GM23338 (cell line): ENCODE data around the gene AGPAT4. TPM values are rescaled to one million over a fixed set of nuclear protein-coding genes. Genes with fewer than 3 reads are reported as not detected.

Experiments used
- ATAC-seq: fragments of 200-7000 bp; cut with Tn5 transposase; 3 replicates; pipeline ENCODE4 v1.9.1; 2020
- DNase-seq: peaks from one replicate; pipeline ENCODE4 v3.0.0-alpha.2; 2015; ENCODE audit warnings: low spot score
- H2AFZ ChIP-seq: fragments of 200-600 bp; sonication (generic); 2 replicates; pipeline ENCODE4 v1.8.0; 2016; ENCODE audit warnings: antibody characterized with exemption, mild to moderate bottlenecking, moderate library complexity
- H3F3A ChIP-seq: fragments of 200-600 bp; sonication (generic); replicated peaks from 2 replicates; pipeline ENCODE4 v1.8.0; 2017; ENCODE audit warnings: antibody characterized with exemption, mixed run types, low read depth
- H3K27ac ChIP-seq: fragments of 200-600 bp; sonication (generic); 2 replicates; pipeline ENCODE4 v1.6.1; 2016; ENCODE audit warnings: low read depth
- H3K27me3 ChIP-seq: fragments of 200-600 bp; sonication (generic); 2 replicates; pipeline ENCODE4 v1.8.0; 2016; ENCODE audit warnings: mild to moderate bottlenecking, mixed run types, moderate library complexity; ENCODE audit not compliant: insufficient read depth
- H3K36me3 ChIP-seq: fragments of 200-600 bp; sonication (generic); 2 replicates; pipeline ENCODE4 v1.8.0; 2016; ENCODE audit warnings: mild to moderate bottlenecking; ENCODE audit not compliant: insufficient read depth
- H3K4me1 ChIP-seq: fragments of 200-600 bp; sonication (generic); 2 replicates; pipeline ENCODE4 v1.8.0; 2016; ENCODE audit warnings: mild to moderate bottlenecking, moderate library complexity; ENCODE audit not compliant: insufficient read depth
- H3K4me2 ChIP-seq: fragments of 200-600 bp; sonication (generic); 2 replicates; pipeline ENCODE4 v1.7.1; 2017; ENCODE audit warnings: mixed run types
- H3K4me3 ChIP-seq: fragments of 200-600 bp; sonication (generic); 2 replicates; pipeline ENCODE4 v1.6.1; 2016; ENCODE audit warnings: mixed run types
- H3K79me2 ChIP-seq: fragments of 200-600 bp; sonication (generic); replicated peaks from 2 replicates; pipeline ENCODE4 v1.8.0; 2017; ENCODE audit warnings: mild to moderate bottlenecking; ENCODE audit not compliant: insufficient read depth
- H3K9me2 ChIP-seq: fragments of 200-600 bp; sonication (generic); 2 replicates; pipeline ENCODE4 v1.8.0; 2017; ENCODE audit not compliant: insufficient read depth
- H4K20me1 ChIP-seq: fragments of 200-600 bp; sonication (generic); replicated peaks from 2 replicates; pipeline ENCODE4 v1.8.0; 2017; ENCODE audit warnings: mild to moderate bottlenecking; ENCODE audit not compliant: insufficient read depth
- H3K27ac Mint-ChIP-seq: 2 replicates; pipeline ENCODE4 v1.8.0; 2020; ENCODE audit warnings: inconsistent platforms, mild to moderate bottlenecking, moderate library complexity, mixed read lengths
- H3K27me3 Mint-ChIP-seq: 3 replicates; pipeline ENCODE4 v1.8.0; 2022; ENCODE audit warnings: low read depth, mild to moderate bottlenecking, moderate library complexity, mixed read lengths, inconsistent platforms; ENCODE audit not compliant: insufficient read depth, poor library complexity
- H3K36me3 Mint-ChIP-seq: 3 replicates; pipeline ENCODE4 v1.8.0; 2021; ENCODE audit warnings: low read depth, mild to moderate bottlenecking, inconsistent platforms, moderate library complexity, mixed read lengths
- H3K4me1 Mint-ChIP-seq: 3 replicates; pipeline ENCODE4 v1.8.0; 2020; ENCODE audit warnings: mild to moderate bottlenecking, inconsistent platforms, mixed read lengths
- H3K4me3 Mint-ChIP-seq: 3 replicates; pipeline ENCODE4 v1.8.0; 2021; ENCODE audit warnings: moderate library complexity, mild to moderate bottlenecking, inconsistent platforms, mixed read lengths
- H3K9me3 Mint-ChIP-seq: 3 replicates; pipeline ENCODE4 v1.8.0; 2020; ENCODE audit warnings: moderate library complexity, mild to moderate bottlenecking, inconsistent platforms, mixed read lengths
- CREB1 ChIP-seq: fragments of 250-450 bp; sonication (Bioruptor Pico); IDR thresholded peaks from 2 replicates; pipeline ENCODE4 v1.5.0; 2020; ENCODE audit warnings: low read depth, mild to moderate bottlenecking, moderate library complexity
- CTCF ChIP-seq, 2 experiments: fragments of 200-600 bp in 1 of 2; sonication (generic) in 1 of 2; conservative IDR thresholded peaks; 2 replicates each; pipeline versions ENCODE4 v1.5.1 to v1.6.1; 2016 to 2017; ENCODE audit warnings: antibody characterized with exemption in 2 of 2, low read depth in 2 of 2, mild to moderate bottlenecking in 2 of 2, moderate library complexity in 1 of 2
- ETS1 ChIP-seq: IDR thresholded peaks from 2 replicates; pipeline ENCODE4 v1.6.1; 2016; ENCODE audit warnings: antibody characterized with exemption
- EZH2phosphoT487 ChIP-seq: fragments of 200-600 bp; sonication (generic); IDR thresholded peaks from one replicate; pipeline ENCODE4 v1.8.1; 2018; ENCODE audit warnings: antibody characterized with exemption; ENCODE audit not compliant: unreplicated experiment
- POLR2AphosphoS5 ChIP-seq: IDR thresholded peaks from 2 replicates; pipeline ENCODE4 v1.6.1; 2016; ENCODE audit warnings: antibody characterized with exemption, low read depth
- REST ChIP-seq: IDR thresholded peaks from one replicate; pipeline ENCODE4 v1.6.1; 2018; ENCODE audit warnings: antibody characterized with exemption; ENCODE audit not compliant: unreplicated experiment
- ZNF114 ChIP-seq: fragments of 250-450 bp; sonication (Bioruptor Pico); IDR thresholded peaks from 2 replicates; pipeline ENCODE4 v1.5.0; 2020; ENCODE audit warnings: mild to moderate bottlenecking, moderate library complexity
- ZNF462 ChIP-seq: fragments of 250-450 bp; sonication (Bioruptor Pico); IDR thresholded peaks from 2 replicates; pipeline ENCODE4 v1.5.0; 2020; ENCODE audit warnings: mild to moderate bottlenecking, moderate library complexity
- polyA plus RNA-seq: library from polyadenylated mRNA; unstranded; fragments of >200 nt; fragmentation: Nextera tagmentation; extraction: Ambion mirVana; gene quantifications from 2 replicates; pipeline ENCODE4 v1.2.1, GENCODE V29; 2016
- total RNA-seq: library from RNA; depleted of rRNA; stranded (reverse); fragments of >200 nt; shearing (Covaris generic); gene quantifications from 2 replicates; pipeline ENCODE4 v1.2.3, GENCODE V29; 2014

AGPAT4 gene
- total and polyA plus RNA-seq, 2 experiments from 2014 or later: 8.9 to 19.3 TPM

GRCh38 chr6:161088676-161089328 is 185.1 kb downstream of the AGPAT4 start:
- Histone ChIP-seq H3K27me3 (no peaks in the 10 kb centered on the region), H2AFZ (no peak overlapping the region), H3K9me2 (no peaks in the 10 kb centered on the region), H3K36me3 (peaks cover 33% of the 10 kb centered on the region), H4K20me1 (0 out of 2 replicates have a peak, but pooled peaks cover 3% of the 10 kb centered on the region), H3K4me3 (no peak overlapping the region), H3K27ac (no peak overlapping the region), H3F3A (no peaks in the 10 kb centered on the region), H3K4me2 (no peak overlapping the region), H3K4me1 (no peaks in the 10 kb centered on the region), H3K79me2 (no peaks in the 10 kb centered on the region)
- TF ChIP-seq ZNF114 (CRISPR knock-in tag) (no peak), REST (peak; percentile 59)
- Mint-ChIP-seq H3K36me3 (peaks cover 44% of the 10 kb centered on the region), H3K4me1 (no peaks in the 10 kb centered on the region), H3K4me3 (no peak overlapping the region), H3K9me3 (no peaks in the 10 kb centered on the region), H3K27ac (no peak overlapping the region), H3K27me3 (no peaks in the 10 kb centered on the region)
- DNase-seq (peak; percentile 11), ATAC-seq (no peak)

GRCh38 chr6:161085246-161085645 is 188.6 kb downstream of the AGPAT4 start:
- H4K20me1 ChIP-seq: no peaks in the 10 kb centered on the region
- no peak overlapping the region for H3K27ac ChIP-seq
- DNase-seq (no peak), ATAC-seq (no peak)
- H3K27ac Mint-ChIP-seq: no peak overlapping the region
- H3K27me3 ChIP-seq: no peaks in the 10 kb centered on the region
- H2AFZ ChIP-seq: no peak overlapping the region
- H3K9me2 ChIP-seq: no peaks in the 10 kb centered on the region
- H3K27me3 Mint-ChIP-seq: no peaks in the 10 kb centered on the region
- no peaks in the 10 kb centered on the region for H3K9me3 Mint-ChIP-seq
- H3K4me2 ChIP-seq: no peak overlapping the region
- no peaks in the 10 kb centered on the region for H3F3A ChIP-seq
- no peak overlapping the region for H3K4me3 ChIP-seq
- H3K4me1 Mint-ChIP-seq: no peaks in the 10 kb centered on the region
- peaks cover 33% of the 10 kb centered on the region; the same call in 2 of the 3 replicates for H3K36me3 Mint-ChIP-seq
- H3K79me2 ChIP-seq: no peaks in the 10 kb centered on the region
- H3K4me1 ChIP-seq: no peaks in the 10 kb centered on the region
- no peak overlapping the region for H3K4me3 Mint-ChIP-seq
- peaks cover 42% of the 10 kb centered on the region for H3K36me3 ChIP-seq
- TF ChIP-seq POLR2AphosphoS5 (no peak), ZNF114 (CRISPR knock-in tag) (no peak), ETS1 (no peak), ZNF462 (CRISPR knock-in tag) (no peak), CTCF (conservative IDR thresholded peaks at IDR 0.05; ENCODE audit: low read depth in 2 of 2) (no peak), CREB1 (CRISPR knock-in tag) (no peak), EZH2phosphoT487 (no peak)
